COLO668 (cell line): ENCODE measurements around the gene MTX1.
A peak's percentile ranks its signal among the peaks of the same experiment; 100 is the strongest.
"Not testable (repeated sequence)": the region's sequence is repeated elsewhere in the genome, so short reads cannot be mapped to it uniquely, and the experiment has no call there.

Source experiments
- DNase-seq: peaks from one replicate; lab custom pipeline; 2025; ENCODE audit not compliant: unreplicated experiment; lab: John Stamatoyannopoulos, UW

Gene MTX1

GRCh38 chr1:155205969-155206593, 2.4 kb upstream of the MTX1 start:
- no peak for DNase-seq

DNA sequence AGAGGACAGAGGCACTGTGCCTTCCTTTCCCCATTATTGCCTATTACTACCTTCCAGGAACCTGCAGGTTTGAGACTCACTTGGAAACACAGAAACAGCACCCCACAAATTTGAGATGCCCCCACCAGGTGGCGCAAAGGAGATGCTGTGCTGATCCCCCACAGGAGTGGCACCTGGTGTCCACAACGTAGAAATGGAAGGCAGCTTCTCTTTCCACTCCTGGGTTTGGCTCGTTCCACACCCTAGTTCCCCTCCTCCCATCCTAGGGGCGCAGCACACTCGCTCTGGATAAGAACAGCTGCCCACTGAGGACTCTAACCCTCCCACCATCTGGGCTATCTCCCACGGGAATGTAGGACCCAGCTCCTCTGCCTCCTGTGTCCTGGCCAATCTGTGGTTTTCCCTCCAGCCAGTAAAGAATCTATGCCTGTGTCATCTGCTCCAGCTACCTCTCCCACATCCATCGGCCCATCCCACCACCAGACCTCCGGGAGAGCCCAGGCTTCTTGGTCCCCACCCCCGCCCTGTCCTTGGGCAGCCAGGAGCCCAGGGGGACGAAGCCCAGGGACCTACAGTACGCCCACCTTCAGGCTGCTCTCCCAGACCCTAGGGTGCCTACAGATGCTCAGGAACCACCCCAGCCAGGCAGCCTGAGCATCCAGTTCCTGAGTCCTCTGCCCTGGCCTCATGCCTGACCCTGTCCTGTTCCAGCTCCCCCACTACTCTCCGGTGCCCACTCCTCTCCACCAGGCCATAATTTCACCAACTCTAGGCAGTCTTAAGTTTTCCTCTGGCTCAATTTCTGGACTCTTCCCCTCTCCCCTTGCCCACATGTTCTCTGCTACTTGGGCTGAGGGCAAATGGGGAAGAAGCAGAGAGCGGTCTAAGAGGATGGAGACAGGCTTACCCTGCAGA, 1.3 kb upstream of the MTX1 start:
- peak; percentile 92 for DNase-seq

DNA sequence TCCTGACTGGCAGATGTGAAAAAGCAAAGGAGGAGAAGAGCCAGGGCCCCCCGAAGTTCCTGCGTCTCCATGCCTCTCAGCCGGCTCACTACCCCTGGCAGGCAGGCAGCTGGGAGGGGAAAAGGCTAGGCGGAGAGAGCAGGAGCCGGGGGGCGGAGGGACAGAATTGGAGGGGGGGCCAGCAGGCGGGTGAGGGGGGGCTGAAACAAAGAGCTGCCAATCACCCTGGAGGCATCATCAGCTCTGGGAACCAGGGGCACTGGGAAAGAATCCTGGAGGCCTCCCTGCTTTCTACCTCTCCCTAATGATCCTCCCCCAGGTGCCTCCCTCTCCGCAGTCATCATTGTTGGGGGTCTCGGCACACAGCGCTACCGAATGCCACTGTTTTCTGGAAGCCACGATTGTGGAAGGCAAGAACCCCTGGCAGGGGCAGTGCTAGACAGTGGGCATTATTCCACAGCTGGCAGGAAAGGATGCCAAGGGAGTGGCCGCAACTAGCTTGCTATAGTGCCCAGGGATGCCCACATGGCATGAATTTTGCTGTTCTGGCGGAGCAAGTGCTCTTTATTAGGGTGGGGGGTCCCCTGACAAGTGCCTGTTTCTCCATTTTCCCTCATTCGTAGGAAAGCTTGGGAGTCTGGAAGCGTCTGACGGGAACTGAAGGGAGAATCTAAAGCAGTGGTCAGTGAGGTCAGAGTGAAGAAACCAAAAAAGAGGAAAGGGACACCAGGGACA, 522 bp upstream of the MTX1 start, which contains the start of gene THBS3:
THBS3 (minus strand) TSS at position 92 of the 735 bp plus-strand sequence; CDS start at position 71, 21 bp downstream.
- peak; percentile 30 for DNase-seq

DNA sequence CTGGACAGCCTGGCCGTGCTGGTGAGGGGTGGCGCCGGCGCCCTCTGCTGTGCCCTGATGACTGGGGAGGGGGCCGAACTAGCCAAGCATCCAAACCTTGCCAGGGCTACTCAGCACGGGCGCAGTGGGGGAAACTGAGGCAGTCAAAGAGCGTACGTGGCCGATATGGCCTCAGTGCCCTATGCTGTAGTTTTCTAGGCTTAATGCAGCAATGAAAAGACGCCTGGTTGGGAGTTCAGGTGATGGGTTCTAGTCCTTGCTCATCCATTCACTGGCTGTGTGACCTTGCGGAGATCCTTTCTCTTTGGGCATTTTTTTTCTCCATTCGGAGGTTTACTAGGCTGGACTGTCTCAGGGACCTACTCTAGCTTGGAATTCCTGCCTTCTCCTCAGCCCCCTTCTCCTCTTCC, 822 bp downstream of the MTX1 start:
- DNase-seq, result no peak

DNA sequence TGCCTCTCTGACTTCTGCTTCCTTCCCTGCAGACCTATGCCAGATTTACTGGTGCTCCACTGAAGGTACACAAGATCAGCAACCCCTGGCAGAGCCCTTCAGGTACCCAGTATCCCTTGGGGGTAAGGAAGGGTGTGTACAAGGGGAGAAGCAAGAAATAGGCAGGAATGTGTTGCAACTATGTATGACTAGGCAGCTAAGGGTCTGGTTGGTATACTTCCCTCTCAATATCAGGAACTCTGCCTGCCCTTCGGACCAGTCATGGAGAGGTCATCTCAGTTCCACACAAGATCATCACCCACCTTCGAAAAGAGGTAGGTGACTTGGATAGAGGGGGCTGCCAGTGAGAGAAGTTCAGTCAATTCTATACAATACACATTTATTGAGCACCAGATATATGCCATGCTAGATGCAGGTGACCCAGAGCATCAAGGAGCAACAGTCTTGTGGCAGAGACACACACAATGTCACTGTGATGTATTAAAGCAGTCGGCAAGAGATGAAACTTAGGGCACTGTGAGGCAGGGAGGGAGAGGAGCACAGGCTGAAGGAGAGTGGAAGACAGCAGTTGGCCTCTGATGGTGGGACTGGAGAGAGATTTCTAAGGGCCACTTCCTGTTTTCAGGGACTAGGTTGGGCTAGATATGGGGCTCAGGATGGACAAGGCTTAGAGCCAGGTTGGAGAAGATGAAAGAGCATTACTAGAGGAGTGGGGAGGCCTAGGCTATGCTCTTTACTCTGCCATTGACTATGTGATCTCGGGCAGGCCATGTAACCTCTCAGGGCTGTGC, 2.0 kb downstream of the MTX1 start:
- no peak for DNase-seq

DNA sequence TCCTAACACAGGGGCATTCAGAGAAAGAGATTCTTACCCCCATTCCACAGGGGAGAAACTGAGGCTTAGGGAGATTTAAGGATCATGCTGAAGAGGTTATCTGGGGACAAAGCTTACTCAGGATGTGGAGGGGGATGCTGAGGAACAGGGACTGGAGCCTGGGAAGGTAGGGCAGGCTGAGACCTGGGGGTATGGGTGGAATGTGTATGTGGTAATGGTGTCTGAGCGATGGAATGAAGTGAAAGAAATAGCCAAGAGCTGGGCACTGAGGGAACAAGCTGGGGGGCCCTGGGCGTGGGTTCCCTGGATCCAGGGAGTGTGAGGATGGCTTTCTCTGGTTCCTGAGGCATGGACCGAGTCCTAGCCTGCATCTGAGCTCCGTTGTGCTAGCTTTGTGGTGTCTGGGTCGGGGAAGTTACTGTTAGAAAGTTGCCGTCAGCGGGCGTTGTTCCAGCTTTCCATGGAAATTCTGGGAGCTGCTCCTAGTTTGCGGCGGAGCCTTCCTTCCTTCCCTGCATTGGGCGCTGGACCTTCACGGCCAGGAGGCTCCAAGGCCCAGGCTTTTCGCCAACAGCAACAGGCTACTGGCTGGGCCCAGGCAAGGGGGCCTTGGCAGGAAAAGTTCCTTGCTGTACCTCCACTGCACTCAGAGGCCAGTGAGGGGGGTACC, 3.0 kb downstream of the MTX1 start:
- DNase-seq, result not testable (repeated sequence)

DNA sequence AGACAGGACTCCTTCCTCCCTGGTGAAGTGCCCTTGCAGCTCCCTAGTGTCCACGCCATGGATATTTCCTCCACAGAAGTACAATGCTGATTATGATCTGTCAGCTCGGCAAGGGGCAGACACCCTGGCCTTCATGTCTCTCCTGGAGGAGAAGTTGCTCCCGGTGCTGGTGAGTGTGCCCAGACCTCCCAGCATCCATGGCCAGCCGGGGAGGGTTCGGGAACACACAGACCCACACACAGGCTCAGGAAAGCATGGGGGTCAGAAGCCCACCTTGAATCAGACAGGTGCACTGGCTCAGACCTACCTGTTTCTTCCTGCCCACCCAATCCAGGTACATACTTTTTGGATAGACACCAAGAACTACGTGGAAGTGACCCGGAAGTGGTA, 3.6 kb downstream of the MTX1 start:
- not testable (repeated sequence) for DNase-seq

- DNase-seq, result not testable (repeated sequence)
These were observed 6.2 kb downstream of the MTX1 start for GRCh38 chr1:155214702-155215101.

- peak; percentile 20 for DNase-seq
These were observed 10.5 kb downstream of the MTX1 start for GRCh38 chr1:155218854-155219591.

- DNase-seq, result no peak
These were observed 11.1 kb downstream of the MTX1 start for GRCh38 chr1:155219592-155220031.

DNA sequence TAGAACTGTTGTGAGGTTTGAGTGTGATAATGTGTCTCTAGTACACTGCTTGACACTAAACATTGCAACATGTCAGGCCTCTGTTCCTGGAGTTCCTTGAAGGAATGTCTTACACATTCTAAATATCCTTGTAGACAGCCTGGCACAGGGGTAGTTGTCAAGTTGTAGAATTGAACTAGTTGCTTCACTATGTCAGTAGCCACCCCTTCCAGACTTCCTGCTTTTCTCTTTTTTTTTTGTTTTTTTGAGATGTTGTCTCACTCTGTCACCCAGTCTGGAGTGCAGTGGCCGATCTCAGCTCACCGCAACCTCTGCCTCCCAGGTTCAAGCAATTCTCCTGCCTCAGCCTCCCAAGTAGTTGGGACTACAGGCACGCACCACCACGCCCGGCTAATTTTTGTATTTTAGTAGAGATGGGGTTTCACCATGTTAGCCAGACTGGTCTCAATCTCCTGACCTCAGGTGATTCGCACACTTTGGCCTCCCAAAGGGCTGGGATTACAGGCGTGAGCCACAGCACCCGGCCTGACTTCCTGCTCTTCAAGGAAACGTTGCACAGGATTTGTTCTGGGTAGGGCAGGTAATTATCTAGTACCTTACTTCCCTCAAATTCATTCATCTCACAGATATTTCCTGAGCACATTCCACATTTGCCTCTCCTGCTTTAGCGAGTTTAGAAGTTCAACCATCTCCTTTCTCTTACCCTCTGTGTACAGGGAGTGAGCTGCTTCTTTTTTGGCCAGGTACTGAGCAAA, 11.9 kb downstream of the MTX1 start:
- DNase-seq, result not testable (repeated sequence)

GRCh38 chr1:155223047-155223446, 14.6 kb downstream of the MTX1 start:
- no peak for DNase-seq

DNA sequence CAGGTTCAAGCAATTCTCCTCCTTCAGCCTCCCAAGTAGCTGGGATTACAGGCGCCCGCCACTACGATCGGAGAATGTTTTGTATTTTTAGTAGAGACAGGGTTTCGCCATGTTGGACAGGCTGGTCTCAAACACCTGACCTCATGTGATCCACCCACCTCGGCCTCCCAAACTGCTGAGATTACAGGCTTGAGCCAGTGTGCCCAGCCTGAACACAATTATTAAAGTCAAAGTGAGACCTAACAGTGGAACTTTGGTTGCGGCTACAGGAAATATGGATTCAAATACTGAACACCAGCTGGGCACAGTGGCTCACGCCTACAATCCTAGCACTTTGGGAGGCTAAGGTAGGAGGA, 16.9 kb downstream of the MTX1 start:
- not testable (repeated sequence) for DNase-seq

DNA sequence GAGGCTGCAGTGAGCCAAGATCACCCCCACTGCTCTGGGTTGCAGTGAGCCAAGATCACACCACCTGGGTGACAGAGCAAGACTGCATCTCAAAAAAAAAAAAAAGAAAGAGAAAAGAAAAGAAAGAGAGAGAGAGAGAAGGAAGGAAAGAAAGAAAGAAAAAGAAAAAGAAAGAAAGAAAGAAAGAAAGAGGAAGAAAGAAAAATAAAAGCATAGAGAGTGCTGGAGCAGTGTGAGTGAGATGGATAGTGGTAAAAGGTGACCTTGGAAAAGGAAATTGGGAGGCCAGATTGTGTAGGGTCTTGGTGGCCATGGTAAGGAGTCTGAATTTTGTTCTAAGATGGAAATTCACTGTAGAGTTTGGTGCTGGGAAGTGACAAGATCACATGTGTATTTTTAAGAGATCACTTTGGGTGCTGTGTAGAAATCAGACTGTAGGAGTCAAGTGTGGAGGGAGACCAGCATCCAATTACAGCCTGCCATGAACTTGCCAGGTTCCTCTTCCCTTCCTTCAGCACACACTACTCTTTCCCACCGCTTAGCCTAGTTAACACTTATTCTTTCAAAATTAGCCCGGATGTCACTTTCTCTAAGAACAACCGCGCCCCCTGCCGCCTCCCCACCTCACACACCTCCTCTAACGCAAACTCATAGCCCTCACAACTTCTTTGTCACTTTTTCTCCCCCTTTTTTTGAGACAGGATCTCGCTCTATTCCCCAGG, 17.9 kb downstream of the MTX1 start:
- peak; percentile 73 for DNase-seq

DNA sequence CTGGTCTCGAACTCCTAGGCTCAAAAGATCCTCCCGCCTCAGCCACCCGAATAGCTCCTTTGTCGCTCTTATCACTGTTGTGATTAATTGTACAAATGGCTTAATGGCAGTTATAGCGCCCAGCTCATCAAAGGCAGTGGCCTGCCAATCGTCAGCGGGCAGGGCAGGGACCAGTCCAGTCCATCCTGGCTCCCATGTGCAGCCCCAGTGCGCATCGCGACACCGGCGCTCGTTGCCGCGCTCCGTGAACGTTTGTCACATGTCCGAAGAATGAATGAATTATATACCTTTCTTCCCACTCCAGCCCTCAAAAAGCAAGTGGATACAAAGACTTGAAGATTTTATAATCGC, 18.4 kb downstream of the MTX1 start:
- peak; percentile 81 for DNase-seq

DNA sequence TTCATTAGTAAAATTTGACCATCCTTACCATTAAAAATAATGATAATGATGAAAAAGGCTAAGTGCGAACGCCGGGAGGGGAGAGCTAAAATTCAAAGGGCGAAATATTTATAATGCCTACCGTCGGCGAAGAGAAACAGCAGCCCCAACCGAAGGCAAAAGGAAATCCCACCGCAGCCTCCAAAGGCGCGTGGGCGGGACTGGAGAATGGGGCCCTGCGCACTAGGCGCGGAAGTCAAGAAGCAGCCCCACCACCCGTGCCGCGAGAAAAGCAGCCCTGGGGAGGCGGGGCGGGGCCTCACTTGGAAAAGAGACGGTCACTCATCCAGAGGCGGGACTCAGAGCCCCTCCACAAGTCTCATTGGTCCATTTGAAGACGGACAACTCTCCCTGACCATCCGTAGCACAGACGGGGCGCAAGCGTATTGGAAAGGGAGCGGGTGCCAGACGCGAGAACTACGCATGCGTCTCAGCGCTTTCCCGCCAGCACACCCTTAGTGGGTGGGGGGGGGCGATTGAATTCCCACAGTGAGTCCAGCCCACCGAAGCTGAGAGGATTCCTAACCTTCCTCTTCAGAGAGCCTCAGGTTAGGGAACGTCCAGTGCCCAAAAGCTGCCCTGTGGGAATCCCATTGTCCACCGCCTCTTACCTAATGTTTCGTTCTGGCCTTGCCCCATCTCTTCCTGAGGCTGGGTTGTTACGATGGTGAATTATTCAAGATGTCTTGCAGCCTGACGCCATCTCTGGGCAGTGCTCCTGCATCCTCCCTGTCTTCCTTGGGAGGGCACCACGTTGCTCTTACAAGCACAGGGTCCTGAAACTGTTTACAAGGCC, 19.0 kb downstream of the MTX1 start:
- DNase-seq, result peak; percentile 99

GRCh38 chr1:155228096-155228427, 19.6 kb downstream of the MTX1 start:
- DNase-seq, result no peak
